DMS53 (cell line): ENCODE measurements around the gene NAP1L1.

Experiments
- DNase-seq: peaks from one replicate; lab custom pipeline; 2025; lab: John Stamatoyannopoulos, UW

NAP1L1 gene, protein sequence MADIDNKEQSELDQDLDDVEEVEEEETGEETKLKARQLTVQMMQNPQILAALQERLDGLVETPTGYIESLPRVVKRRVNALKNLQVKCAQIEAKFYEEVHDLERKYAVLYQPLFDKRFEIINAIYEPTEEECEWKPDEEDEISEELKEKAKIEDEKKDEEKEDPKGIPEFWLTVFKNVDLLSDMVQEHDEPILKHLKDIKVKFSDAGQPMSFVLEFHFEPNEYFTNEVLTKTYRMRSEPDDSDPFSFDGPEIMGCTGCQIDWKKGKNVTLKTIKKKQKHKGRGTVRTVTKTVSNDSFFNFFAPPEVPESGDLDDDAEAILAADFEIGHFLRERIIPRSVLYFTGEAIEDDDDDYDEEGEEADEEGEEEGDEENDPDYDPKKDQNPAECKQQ

DNA sequence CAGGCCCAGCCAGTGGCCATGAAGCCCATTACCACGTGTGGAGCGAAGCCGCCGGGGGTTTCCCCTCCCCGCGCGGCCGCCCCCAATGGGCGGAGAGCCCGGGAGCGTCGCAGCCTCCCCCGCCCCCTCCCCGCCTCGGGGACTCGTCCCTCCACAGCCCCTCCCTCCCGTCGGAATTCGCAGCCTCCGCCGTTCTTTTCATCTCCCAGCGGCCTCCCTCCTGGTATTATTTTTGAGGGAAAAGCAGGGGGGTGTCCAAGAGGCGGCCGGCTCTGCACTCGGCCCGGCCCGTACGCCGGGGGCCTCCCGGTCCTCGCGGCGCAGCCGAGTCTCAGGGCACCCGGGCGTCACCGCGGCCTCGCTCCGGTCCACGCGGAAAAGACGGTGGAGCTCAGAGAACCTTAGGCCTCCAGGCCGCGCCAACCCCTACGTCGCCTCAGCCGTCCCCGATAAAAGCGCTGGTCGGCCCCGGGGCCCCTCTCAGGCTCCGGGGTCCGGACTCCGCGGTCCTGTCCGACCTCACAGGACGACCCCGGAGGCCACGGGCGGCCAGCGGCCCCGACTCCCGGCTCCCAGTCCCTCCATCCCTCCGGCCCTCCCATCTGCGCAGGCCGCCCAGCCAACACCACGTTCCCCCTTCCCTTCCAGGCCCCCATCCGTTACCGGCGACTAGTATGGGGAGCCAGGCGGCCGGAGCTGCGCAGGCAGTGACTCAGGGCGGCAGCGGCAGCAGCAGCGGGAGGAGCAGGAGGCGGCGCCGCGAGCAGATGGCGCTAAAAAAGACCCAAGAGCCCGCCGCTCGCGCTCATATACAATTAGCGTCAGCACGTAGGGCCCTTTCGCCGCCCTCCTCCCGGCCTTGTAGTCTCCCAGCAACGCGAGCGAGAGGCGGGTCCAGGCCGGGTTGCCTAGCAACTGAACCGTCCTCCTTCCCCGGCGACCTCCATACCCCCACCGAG lies at the start of gene NAP1L1:
NAP1L1 (minus strand) TSS at position 782 of the 959 bp plus-strand sequence. CDS start 10,466 bp downstream, outside the sequence.
- DNase-seq, result peak; percentile 100

DNA sequence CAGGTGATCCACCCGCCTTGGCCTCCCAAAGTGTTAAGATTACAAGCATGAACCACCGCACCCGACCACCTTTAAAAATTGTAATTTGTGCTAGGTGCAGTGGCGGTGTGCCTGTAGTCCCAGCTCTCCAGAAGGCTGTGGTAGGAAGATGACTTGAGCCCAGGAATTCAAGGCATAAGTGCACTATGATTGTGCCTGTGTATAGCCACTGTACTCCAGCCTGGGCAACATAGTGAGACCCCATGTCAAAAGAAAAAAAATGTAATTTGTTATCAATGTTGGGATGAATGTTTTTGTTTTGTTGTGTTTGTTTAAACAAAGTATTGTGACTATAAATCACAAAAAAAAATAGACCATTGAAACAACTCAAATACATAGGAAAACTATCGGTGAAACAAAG lies 43.1 kb upstream of the NAP1L1 start:
- no peak for DNase-seq

DNA sequence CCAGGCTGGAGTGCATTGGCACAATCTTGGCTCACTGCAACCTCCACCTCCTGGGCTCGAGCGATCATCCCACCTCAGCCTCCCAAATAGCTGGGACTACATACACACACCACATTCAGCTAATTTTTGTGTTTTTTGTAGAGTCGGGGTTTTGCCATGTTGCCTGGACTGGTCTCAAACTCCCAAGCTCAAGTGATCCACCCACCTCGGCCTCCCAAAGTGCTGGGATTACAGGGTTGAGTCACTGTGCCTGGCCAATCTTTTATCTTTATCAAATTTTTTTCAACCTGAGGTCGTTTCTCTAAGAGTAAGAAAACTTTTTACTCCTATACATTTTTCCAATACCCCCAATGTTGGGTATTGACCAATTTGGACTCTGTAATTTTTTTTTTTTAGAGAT lies 40.0 kb upstream of the NAP1L1 start:
- DNase-seq, result no peak

DNA sequence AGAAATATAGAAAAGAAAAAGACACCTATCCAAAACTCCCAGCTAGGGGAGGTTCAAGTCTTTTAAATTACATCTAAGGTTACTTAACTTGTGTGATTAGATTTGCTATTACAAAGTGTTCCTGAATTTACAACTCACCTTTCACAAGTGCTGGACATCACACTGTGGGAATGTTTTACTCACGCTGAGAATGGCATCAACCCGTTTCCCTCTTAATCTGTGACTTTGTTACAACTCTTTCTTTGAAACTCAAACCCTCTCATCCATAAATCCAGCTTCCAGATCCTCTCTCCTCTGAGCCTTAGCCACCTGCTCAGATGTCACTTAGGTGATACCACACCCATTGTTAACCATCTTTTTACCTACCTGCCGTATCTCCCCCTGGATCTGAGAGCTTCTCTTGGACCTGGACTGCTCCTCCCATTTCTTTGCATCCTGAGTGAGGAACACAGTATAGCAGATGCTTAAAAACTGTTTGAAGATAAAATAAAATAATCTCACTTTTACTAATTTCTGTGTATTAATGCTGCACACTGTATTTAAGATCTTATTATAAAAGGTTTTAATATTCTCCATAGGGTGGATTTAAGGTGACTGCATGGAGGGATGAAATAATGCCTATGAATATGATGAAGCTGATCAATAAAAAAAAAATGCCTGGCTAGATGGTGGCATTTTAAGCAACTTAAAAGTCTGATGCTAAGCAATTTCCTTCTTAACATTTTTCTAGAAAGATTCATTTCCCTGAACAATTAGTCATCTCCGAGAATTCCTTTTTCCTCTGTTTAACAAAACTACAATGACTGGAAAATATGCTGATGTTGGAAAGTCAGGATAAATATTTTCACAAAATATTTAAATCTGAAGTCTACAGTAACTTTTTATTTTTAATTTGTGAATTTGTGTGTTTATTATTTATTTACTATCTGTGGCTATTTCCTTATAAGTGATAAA lies 39.1 kb upstream of the NAP1L1 start:
- DNase-seq, result peak; percentile 17

DNA sequence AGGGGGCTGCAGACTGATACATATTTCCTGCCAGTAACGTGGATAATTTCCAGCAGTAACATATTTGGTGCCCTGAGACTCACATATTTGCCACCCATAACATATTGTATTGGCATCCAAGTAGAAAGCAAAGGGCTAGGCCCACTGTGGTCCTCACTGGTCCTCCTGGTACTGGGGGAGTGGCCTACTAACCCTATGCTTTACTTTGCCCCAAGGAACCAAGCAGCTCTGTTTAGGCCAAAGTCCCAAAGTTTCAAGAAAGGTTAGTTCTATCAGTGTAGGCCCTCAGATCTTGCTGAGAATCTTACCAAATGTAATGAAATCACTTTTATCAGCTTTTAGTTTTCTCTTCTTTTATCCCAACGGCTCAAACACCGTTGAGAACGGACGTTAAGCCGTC lies 35.4 kb upstream of the NAP1L1 start:
- no peak for DNase-seq

DNA sequence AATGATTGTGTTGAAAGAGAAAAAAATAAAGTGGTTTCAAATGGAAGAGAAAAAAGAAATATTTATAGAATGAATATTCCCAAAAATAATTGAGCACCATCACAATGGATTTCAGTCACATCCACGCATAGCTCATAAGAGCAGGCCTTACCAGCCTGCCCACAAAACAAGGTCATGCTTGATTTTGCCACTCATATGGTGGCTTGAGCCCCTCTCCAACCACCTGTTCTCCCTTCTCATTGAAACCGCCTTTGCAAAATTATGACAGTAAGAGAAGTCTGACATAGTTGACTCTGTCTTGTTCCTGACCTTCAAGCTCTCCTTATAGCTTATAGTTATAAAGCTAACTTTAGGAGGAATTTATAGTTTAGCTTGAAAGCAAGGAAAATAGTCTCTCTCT lies 33.3 kb upstream of the NAP1L1 start:
- DNase-seq, result no peak

DNA sequence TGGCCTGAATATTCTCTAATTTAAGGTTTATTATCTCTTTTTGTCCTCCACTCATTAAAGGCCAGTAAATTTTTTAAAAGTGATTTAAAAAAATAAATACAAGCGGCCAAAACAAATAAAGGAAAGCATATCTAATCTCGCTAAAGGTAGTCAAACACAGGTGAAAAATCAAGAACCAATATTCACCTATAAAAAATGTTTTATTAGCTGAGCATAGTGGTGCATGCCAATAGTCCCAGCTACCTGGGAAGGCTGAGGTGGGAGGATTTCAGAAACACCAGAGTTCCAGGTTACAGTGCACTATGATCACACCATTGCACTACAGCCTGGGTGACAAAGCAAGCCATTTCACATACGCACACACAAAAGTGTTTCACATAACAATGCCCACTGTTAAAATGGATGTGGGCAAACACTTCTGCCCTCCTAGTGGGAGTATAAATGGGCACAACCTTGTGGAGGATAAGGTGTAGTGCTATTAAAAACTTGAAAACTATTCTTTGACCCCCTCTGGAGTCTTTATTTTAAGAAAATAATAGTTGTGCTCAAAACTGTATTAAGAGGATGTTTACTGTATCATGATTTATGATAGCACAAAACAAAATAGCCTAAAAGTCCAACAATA lies 32.7 kb upstream of the NAP1L1 start:
- no peak for DNase-seq

DNA sequence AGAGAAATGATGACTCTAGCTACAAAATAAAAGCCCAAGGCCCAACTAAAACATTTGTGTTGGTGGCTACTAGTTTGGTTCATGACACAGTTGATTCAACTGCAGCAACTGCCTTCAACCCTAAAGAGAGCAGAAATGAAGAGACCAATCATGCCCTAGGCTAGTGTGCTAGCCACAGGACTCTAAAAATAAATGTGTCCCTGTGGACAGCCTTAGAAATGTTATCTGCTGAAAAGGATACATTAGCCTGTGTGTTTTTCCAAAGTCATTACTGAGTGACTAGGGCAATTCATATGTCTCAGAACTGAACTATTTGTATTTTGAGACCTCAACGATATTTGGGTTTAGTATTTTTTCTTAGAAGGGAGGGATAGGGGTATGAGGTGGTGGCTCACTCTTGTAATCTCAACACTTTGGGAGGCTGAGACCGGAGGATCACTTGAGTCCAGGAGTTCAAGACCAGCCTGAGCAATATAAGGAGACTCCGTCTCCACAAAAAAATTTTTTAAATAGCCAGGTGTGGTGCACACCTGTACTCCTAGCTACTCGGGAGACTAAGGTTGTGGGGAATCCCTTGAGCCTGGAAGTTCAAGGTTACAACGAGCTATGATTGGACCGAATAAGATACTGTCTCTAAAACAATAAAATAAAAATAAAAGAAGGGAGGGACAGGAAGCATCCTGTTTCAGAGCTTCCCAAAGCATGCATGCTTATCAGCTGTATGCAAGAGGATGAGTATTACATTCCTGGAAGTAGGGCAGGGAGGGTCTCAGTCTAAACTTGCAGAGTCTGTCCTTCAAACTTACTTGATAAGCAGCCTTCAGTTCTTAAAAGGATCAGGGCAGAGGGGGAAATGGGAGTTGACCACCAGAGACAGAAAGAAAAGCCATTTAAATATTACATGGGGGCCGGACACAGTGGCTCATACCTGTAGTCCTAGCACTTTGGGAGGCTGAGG lies 29.6 kb upstream of the NAP1L1 start:
- DNase-seq, result no peak

DNA sequence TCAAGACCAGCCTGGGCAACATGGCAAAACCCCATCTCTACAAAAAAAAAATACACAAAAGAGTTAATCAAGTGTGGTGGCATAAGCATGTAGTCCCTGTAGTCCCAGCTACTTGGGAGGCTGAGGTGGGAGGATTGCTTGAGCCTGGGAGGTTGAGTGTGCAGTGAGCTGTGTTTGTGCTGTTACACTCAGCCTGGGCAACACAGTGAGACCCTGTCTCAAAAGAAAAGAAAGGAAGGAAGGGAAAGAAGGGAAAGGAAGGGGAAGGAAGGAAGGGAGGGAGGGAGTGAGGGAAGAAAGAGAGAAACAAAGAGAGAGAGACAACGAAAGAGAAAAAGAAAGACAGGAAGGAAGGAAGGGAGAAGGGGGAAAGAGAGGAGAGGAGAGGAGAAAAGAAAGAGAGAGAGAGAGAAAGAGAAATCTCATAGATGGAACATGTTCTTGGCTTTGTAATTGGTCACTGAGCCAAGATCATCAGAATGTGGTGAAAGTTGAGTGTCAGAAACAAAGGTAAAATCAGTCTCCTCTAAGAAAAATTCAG lies 26.8 kb upstream of the NAP1L1 start:
- DNase-seq, result no peak

DNA sequence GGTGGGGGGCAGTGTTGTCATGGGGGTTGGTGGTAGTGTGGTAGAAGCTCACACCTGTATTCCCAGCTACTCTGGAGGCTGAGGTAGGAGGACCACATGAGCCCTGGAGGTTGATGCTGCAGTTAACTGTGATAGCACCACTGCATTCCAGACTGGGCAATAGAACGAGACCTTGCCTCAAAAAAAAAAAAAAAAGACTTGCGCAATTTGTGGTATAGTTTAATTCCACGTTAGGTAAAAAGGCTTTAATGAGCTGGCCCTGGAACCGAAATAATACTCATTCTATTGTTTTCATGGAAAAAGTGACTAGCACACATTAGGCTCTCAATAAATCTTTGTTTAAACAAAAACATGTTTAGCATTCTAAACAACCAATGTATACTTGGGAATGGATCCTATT lies 25.4 kb upstream of the NAP1L1 start:
- DNase-seq, result no peak

DNA sequence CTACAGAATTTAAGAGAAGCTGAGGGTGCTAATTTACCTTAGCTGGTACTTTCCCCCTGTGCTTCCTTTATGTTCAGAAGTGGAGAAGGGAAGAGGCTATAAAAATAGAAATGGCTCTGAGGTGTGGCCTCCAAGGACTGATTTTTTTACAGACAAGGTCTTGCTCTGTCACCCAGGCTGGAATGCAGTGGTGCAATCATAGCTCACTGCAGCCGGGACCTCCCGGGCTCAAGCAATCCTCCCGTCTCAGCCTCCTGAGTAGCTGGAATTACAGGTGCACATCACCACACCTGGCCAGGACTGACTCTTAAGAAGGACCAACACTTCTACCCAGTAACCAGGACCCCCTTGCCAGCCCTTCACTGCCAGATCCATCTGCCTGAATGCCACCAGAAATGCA lies 23.9 kb upstream of the NAP1L1 start:
- no peak for DNase-seq

DNA sequence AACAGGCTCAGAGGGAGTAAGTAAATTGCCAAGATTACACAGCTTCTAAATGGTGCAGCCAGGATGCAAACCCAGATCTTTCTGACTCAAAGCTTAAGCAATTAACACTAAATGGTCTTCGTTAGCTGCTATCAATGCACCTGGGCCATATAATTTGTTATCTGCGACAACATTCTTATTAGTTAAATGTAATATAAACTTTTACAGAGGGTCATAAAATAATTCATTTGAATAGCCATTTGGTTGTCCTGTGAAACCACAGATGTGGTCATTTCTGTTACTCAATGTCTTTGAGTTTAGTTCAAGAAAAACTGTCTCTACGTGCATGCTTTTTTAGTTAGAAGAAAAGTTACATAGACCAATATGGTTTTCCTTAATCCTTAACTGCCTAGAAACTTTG lies 22.1 kb upstream of the NAP1L1 start:
- DNase-seq, result no peak

DNA sequence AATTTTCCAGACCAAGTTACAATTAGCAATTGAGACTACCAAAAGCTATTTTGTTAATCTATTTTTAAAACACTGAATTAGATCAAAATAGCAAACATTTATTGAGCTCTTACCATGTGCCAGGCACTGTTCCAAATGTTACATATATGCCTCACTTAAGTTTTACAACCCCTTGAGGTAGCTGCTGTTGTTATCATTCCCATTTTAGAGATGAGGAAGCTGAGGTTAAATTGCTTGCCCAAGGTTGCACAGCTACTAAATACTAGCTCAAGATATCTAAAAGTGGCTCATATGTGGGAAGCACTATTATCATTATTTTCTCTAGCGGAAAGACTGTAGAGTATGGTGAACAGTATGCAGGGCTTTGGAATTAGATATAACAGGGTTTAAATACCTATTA lies 19.5 kb upstream of the NAP1L1 start:
- DNase-seq, result no peak

DNA sequence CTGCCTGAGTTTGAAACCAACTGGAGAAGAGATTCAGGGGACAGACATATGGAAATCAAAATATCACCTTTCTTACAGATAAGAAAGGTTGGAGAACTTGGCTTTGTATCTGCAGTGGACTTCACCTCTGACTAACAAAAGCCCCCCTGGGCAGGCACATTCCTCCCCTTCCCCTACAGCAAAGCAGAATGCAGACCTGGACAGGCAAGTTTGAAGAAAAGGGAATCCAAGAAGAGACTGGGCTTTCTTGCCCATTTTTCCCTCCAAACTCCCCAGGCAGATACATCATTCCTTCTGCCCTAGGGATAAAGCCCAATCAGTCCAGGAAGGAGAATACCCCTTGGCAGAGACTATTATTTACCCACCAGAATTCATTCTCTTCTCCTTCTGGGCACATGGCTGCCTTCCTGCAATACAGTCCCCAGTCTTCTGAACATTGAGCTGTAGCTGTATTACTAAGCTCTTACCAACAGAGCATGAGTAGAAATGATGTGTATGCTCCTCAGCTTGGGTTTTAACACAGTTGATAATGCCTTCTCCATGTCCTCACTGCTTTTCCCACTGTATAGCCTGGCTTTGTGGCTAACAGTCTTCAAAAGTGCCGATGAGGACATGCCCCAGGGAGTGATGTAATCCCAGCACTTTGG lies 17.4 kb upstream of the NAP1L1 start:
- no peak for DNase-seq

DNA sequence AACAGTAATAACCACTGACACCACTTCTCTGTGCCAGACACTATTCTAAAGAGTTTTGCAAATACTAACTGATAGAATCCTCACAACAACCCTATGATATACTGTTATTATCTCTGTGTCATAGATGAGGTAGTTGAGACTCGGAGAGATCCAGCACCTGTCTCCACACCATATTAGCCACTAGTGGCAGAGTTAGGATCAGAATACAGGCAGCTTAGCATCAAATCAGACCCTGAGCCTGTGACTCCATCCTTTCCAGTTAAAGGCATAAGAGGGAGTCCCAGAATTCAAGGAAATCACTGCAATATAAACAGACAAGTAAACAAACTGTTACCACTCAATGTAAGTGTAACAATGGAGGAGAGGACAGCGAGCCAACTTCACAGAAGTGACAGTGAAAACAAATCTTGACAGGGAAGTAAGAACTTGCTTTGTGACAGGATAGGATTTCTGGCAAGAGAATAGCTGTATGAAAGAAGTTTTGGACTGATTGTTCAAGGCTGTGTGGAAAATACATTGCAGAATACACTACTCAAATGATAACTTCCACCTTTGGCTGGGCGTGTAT lies 11.7 kb upstream of the NAP1L1 start:
- DNase-seq, result no peak

DNA sequence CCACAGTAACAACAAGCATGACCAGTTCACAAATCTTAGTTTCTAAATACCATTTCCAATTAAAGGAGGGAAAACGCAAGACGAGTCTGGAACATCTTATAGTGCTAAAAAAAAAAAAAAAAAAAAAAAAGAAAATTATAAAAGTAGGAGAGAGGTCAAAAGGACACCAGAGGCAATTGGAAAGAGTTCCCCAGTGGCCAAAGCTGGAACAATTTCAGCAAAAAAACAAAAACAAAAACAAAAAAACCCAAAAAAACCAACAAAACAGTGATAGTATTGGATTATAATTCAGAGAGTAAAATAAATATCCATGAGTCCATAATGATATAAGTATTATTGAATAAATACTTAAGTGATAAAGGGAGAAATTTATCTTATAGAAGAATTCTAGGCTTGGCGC lies 10.3 kb upstream of the NAP1L1 start:
- no peak for DNase-seq

DNA sequence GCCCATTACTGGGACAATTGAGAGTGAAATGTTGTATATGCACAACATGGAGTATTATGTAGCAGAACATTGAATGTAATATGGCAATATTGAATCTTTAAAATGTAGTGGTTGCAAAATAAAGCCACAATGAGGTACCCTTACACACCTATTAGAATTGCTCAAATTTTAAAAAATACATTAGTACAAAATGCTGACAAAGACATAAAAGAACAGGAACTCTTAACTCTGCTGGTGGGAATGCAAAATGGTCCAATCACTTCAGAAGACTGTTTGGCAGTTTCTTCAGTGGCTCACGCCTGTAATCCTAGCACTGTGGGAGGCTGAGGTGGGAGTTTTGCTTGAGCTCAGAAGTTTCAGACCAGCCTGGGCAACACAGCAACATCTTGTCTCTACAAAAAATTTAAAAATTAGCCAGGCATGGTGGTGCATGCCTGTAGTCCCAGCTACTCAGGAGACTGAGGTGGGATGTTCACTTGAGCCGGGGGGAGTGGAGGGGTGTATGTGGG lies 6.8 kb upstream of the NAP1L1 start:
- no peak for DNase-seq

DNA sequence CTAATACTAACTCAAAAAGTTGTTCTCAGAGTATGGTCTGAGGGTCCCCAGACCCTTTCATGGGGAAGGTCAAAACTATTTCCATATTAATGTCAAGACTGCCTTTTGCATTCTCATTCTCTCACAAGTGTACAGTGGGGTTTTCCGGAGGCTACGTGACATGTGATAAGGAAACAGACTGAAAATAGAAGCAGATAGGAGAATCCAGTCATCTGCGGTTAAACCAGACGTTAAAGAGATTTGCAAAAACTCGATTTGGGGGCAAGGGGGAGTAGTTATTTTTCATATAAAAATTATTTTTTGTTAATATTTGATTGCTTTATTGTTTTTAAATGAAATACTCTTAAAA lies 1.0 kb upstream of the NAP1L1 start:
- DNase-seq, result peak; percentile 83
